Neural progenitor cell (in vitro differentiated cells): ENCODE measurements around the gene GSTM4.

ENCODE experiments used
- EZH2 ChIP-seq: fragments of 200-600 bp; sonication (generic); IDR thresholded peaks from 2 replicates; pipeline ENCODE4 v1.6.1; 2017; ENCODE audit warnings: antibody characterized with exemption, mild to moderate bottlenecking, moderate library complexity
- EZH2phosphoT487 ChIP-seq: fragments of 200-600 bp; sonication (generic); IDR thresholded peaks from 2 replicates; pipeline ENCODE4 v1.6.1; 2017; ENCODE audit warnings: antibody characterized with exemption
- TF ChIP-seq, protein P1 (sequence below): fragments of 200-600 bp; sonication (generic); IDR thresholded peaks from 2 replicates; pipeline ENCODE4 v1.5.1; 2017; ENCODE audit warnings: antibody characterized with exemption, mild to moderate bottlenecking

DNA sequence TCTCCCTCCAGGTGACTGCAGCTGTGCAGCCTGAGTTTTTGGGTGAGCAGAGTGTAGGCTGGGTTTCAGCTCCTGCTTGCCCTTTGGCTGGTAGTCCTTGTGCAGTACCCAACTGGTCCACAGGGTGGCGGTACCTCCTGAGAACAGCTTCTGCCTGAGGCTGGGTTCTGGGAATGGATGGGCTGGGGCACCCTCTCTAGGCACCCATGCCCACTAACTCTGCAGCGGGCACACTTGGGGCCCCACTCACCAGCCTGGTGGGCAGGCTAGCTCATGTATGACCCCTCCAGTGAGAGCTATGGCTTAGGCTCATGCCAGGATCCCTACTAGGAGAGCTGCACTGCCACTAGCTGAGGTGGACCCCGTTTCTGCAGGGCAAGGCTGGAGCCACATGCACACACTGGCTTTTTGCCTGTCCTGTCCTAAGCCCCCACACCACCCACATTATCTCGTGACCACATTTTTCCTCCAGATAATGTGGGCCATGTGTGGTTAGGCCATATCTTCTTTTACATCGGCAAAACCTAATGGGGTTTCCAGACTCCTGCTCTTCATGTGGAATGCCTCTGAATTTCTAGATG is 15.5 kb upstream of the GSTM4 start:
- TF ChIP-seq, protein P1, sequence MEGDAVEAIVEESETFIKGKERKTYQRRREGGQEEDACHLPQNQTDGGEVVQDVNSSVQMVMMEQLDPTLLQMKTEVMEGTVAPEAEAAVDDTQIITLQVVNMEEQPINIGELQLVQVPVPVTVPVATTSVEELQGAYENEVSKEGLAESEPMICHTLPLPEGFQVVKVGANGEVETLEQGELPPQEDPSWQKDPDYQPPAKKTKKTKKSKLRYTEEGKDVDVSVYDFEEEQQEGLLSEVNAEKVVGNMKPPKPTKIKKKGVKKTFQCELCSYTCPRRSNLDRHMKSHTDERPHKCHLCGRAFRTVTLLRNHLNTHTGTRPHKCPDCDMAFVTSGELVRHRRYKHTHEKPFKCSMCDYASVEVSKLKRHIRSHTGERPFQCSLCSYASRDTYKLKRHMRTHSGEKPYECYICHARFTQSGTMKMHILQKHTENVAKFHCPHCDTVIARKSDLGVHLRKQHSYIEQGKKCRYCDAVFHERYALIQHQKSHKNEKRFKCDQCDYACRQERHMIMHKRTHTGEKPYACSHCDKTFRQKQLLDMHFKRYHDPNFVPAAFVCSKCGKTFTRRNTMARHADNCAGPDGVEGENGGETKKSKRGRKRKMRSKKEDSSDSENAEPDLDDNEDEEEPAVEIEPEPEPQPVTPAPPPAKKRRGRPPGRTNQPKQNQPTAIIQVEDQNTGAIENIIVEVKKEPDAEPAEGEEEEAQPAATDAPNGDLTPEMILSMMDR = peak; percentile 90
- TF ChIP-seq EZH2 (no peak), EZH2phosphoT487 (no peak)
